Fibroblast of lung (primary cell): ENCODE results near the gene MGAT4C.
"Not testable (repeated sequence)": the region's sequence is repeated elsewhere in the genome, so short reads cannot be mapped to it uniquely, and the experiment has no call there.

Experiments
- CTCF ChIP-seq, 2 donors: IDR thresholded peaks in 1 of 2; conservative IDR thresholded peaks in 1 of 2; 1 replicate in 1 of 2; 2 replicates in 1 of 2; pipeline ENCODE4 v1.5.1; 2011 to 2012; ENCODE audit warnings: low read length in 2 of 2, control low read depth in 1 of 2, inconsistent platforms in 1 of 2, low read depth in 1 of 2, mild to moderate bottlenecking in 1 of 2
- EZH2 ChIP-seq: IDR thresholded peaks from 2 replicates; pipeline ENCODE4 v1.5.1; 2012; ENCODE audit warnings: low read length, control low read depth, mild to moderate bottlenecking; ENCODE audit errors: missing control alignments

- not testable (repeated sequence) for TF ChIP-seq CTCF (conservative IDR thresholded peaks at IDR 0.05 in 1 of 2, IDR thresholded peaks at IDR 0.05 in 1 of 2; ENCODE audit: low read depth in 1 of 2, low read length in 2 of 2); EZH2
Observed at GRCh38 chr12:86296396-86296795, 40.2 kb upstream of the MGAT4C start.
